ENCODE results near the gene LOXL3.

The LOXL3 gene

GRCh38 chr2:74522516-74522915, 31.2 kb downstream of the LOXL3 start:
- Mint-ChIP-seq H3K4me1 (ENCODE audit: low read depth) (peaks cover 14% of the 10 kb centered on the region), H3K4me3 (no peak overlapping the region), H3K27ac (no peak overlapping the region), H3K27me3 (ENCODE audit: low read depth) (peaks cover 30% of the 10 kb centered on the region), H3K9me3 (no peaks in the 10 kb centered on the region), H3K36me3 (ENCODE audit: low read depth) (peaks cover 23% of the 10 kb centered on the region)
- DNase-seq (ENCODE audit: low spot score), result no peak

GRCh38 chr2:74516650-74517049, 37.1 kb downstream of the LOXL3 start:
- H3K36me3 Mint-ChIP-seq (ENCODE audit: low read depth), result peaks cover 8% of the 10 kb centered on the region
- peaks cover 16% of the 10 kb centered on the region for H3K4me1 Mint-ChIP-seq (ENCODE audit: low read depth)
- peaks cover 73% of the 10 kb centered on the region for H3K27me3 Mint-ChIP-seq (ENCODE audit: low read depth)
- H3K4me3 Mint-ChIP-seq, result peak overlapping the region; percentile 76
- no peaks in the 10 kb centered on the region for H3K9me3 Mint-ChIP-seq
- DNase-seq (ENCODE audit: low spot score), result no peak
- no peak overlapping the region for H3K27ac Mint-ChIP-seq

GRCh38 chr2:74515981-74516633, 37.6 kb downstream of the LOXL3 start:
- Mint-ChIP-seq H3K27ac (no peak overlapping the region), H3K27me3 (ENCODE audit: low read depth) (peaks cover 78% of the 10 kb centered on the region), H3K9me3 (no peaks in the 10 kb centered on the region), H3K36me3 (ENCODE audit: low read depth) (peaks cover 8% of the 10 kb centered on the region), H3K4me3 (peak overlapping the region; percentile 76), H3K4me1 (ENCODE audit: low read depth) (peaks cover 20% of the 10 kb centered on the region)
- peak; percentile 71 for DNase-seq (ENCODE audit: low spot score)

- DNase-seq (ENCODE audit: low spot score), result no peak
- peak overlapping the region; percentile 49 for H3K27ac Mint-ChIP-seq
- H3K4me1 Mint-ChIP-seq (ENCODE audit: low read depth), result peaks cover 24% of the 10 kb centered on the region
- H3K27me3 Mint-ChIP-seq (ENCODE audit: low read depth), result peaks cover 80% of the 10 kb centered on the region
- peak overlapping the region; percentile 82 for H3K4me3 Mint-ChIP-seq
- H3K36me3 Mint-ChIP-seq (ENCODE audit: low read depth), result peaks cover 8% of the 10 kb centered on the region
- no peaks in the 10 kb centered on the region for H3K9me3 Mint-ChIP-seq
Measured at GRCh38 chr2:74515271-74515980, 38.3 kb downstream of the LOXL3 start.

DNA sequence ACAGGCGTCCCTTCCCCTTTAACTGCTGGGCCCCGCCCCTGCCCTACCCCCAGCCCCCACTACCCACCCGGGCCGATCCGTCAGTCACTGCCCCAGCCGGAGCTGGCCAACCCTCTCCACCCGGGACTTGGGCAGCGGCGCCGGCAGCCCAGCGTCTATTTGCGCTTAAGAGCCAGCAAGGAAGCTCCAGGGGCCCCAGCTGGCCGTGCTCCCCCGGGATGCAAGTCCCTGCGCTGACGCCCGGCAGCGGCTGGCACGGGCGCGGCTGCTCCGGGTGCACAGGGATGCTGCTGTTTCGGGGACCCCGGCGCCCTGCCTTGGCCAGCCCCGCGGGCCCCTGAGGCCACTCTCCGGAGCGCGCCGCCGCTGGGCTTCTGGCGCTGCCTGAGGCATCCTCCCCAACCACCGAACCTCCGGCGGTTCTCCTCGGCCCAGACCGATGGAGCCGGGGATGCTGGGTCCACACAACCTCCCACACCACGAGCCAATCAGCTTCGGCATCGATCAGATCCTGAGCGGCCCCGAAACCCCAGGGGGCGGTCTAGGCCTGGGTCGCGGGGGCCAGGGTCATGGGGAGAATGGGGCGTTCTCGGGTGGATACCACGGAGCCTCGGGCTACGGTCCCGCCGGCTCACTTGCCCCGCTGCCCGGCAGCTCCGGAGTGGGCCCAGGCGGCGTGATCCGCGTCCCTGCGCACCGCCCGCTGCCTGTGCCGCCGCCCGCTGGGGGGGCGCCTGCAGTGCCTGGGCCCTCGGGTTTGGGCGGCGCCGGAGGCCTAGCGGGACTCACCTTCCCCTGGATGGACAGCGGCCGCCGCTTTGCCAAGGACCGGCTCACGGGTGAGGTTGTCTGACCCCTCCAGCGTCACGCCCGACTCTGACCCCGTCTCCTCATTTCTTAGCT, 39.1 kb downstream of the LOXL3 start, which contains the start of gene TLX2:
TSS of gene TLX2 (plus strand) at position 83 of the 903 bp plus-strand sequence. CDS start at position 440, 357 bp downstream.
- peaks cover 8% of the 10 kb centered on the region for H3K36me3 Mint-ChIP-seq (ENCODE audit: low read depth)
- no peaks in the 10 kb centered on the region for H3K9me3 Mint-ChIP-seq
- no peak within 1 kb of the TSS for H3K27ac Mint-ChIP-seq
- peaks cover 27% of the 10 kb centered on the region for H3K4me1 Mint-ChIP-seq (ENCODE audit: low read depth)
- peaks cover 77% of the 10 kb centered on the region for H3K27me3 Mint-ChIP-seq (ENCODE audit: low read depth)
- H3K4me3 Mint-ChIP-seq, result peak within 1 kb of the TSS; percentile 82
- no peak for DNase-seq (ENCODE audit: low spot score)

GRCh38 chr2:74513605-74514367, 40.0 kb downstream of the LOXL3 start:
- Mint-ChIP-seq H3K27me3 (ENCODE audit: low read depth) (peaks cover 69% of the 10 kb centered on the region), H3K4me3 (peak overlapping the region; percentile 55), H3K4me1 (ENCODE audit: low read depth) (peaks cover 28% of the 10 kb centered on the region), H3K27ac (no peak overlapping the region), H3K9me3 (no peaks in the 10 kb centered on the region), H3K36me3 (ENCODE audit: low read depth) (peaks cover 8% of the 10 kb centered on the region)
- no peak for DNase-seq (ENCODE audit: low spot score)

DNA sequence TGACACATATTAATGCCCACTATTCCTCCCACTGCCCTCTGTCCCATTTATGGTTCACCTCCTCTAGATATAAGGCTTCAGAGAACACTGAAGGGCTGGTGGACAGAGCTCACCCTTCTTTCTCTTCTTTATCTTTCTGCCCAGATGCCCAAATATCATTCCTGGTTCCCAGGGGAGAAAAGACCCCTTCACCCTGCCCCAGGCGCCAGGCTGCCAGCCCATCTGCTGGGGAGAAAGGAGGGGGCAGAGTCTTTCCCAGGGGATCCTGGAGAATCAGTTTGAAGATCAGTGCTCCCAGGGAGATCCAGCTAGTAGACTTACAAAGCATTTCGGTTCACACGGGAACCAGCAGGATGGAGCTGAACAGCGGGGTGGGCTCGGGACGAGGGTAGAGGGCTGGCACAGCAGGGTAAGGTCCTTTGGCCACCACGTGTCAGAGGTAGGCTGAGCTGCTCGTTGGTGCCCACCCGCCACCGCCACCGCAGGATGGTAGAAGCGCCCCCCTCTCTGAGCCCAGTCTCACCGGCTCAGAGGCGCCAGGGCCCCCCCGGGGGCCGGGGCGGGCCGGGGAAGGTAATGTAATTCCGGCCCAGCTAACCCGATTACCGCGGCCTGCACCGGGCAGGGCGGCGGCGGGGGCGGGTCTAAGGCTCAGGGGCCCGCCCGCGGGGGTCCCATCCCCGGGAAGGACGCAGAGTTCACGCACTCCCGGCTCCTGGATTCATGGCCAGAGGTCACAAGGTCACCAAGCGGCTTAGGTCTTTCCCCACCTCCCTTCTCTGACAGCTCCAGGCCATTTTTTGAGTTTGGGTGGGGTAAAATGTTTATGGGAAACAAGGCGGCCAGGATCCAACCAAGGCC, 40.8 kb downstream of the LOXL3 start:
- peaks cover 64% of the 10 kb centered on the region for H3K27me3 Mint-ChIP-seq (ENCODE audit: low read depth)
- H3K9me3 Mint-ChIP-seq, result no peaks in the 10 kb centered on the region
- no peak overlapping the region for H3K27ac Mint-ChIP-seq

GRCh38 chr2:74511104-74511989, 42.4 kb downstream of the LOXL3 start:
- Mint-ChIP-seq H3K9me3 (no peaks in the 10 kb centered on the region), H3K27me3 (ENCODE audit: low read depth) (peaks cover 48% of the 10 kb centered on the region), H3K4me1 (ENCODE audit: low read depth) (peaks cover 32% of the 10 kb centered on the region), H3K27ac (no peak overlapping the region), H3K4me3 (no peak overlapping the region), H3K36me3 (ENCODE audit: low read depth) (peaks cover 7% of the 10 kb centered on the region)
- DNase-seq (ENCODE audit: low spot score), result no peak

More for the DNA sequence above, 40.8 kb downstream of the LOXL3 start:
- peak overlapping the region; percentile 55 for H3K4me3 Mint-ChIP-seq
- H3K36me3 Mint-ChIP-seq (ENCODE audit: low read depth), result peaks cover 8% of the 10 kb centered on the region
- DNase-seq (ENCODE audit: low spot score), result no peak
- peaks cover 35% of the 10 kb centered on the region for H3K4me1 Mint-ChIP-seq (ENCODE audit: low read depth)

- Mint-ChIP-seq H3K27me3 (ENCODE audit: low read depth) (peaks cover 41% of the 10 kb centered on the region), H3K4me1 (ENCODE audit: low read depth) (peaks cover 34% of the 10 kb centered on the region), H3K9me3 (no peaks in the 10 kb centered on the region), H3K36me3 (ENCODE audit: low read depth) (peaks cover 12% of the 10 kb centered on the region), H3K27ac (no peak overlapping the region), H3K4me3 (no peak overlapping the region)
- no peak for DNase-seq (ENCODE audit: low spot score)
Measured at GRCh38 chr2:74510272-74510671, 43.5 kb downstream of the LOXL3 start.

DNA sequence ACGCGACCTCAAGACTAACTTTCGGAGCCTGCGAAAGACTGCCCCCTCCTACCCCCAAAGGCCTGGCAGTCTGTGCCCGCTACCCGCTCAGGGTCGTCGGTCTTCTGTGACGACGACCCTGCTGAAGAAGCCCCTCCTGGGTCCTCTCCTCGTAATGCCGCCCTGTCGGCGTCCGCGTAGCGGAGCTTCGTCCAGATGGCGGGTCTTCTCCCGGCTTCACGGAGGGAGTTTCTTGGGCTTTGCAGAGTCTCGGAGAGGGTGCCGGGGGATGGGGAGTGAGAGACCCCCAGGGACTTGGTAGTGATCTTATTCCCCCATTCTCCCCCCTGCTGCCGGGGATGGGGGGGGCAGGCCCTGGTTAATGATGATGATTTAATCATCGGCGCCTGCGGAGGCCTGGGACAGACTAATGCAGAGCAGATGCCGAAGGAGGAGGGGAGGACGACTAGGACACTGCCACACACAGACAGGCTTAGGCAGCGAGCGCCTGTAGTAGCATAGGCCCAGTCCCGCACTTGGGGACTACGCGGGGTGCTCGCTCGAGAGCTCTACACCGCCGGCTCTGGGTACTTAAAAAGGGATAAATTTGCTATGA, 45.7 kb downstream of the LOXL3 start:
- H3K4me1 Mint-ChIP-seq (ENCODE audit: low read depth), result peaks cover 41% of the 10 kb centered on the region
- H3K4me3 Mint-ChIP-seq, result peak overlapping the region; percentile 96
- peaks cover 29% of the 10 kb centered on the region for H3K27me3 Mint-ChIP-seq (ENCODE audit: low read depth)
- H3K9me3 Mint-ChIP-seq, result no peaks in the 10 kb centered on the region
- H3K27ac Mint-ChIP-seq, result peak overlapping the region; percentile 99
- DNase-seq (ENCODE audit: low spot score), result no peak
- H3K36me3 Mint-ChIP-seq (ENCODE audit: low read depth), result peaks cover 23% of the 10 kb centered on the region

GRCh38 chr2:74507145-74507925, 46.4 kb downstream of the LOXL3 start, which contains the start of gene PCGF1:
Gene PCGF1, minus strand, starts transcription at chr2:74507695. Its CDS starts 27 bp downstream, at chr2:74507668.
- peak; percentile 97 for DNase-seq (ENCODE audit: low spot score)
- Mint-ChIP-seq H3K4me1 (ENCODE audit: low read depth) (peaks cover 44% of the 10 kb centered on the region), H3K9me3 (no peaks in the 10 kb centered on the region), H3K27ac (peak within 1 kb of the TSS; percentile 99), H3K27me3 (ENCODE audit: low read depth) (peaks cover 27% of the 10 kb centered on the region), H3K36me3 (ENCODE audit: low read depth) (peaks cover 23% of the 10 kb centered on the region), H3K4me3 (peak within 1 kb of the TSS; percentile 96)
